Thyroid gland (tissue), 4 donors: ENCODE measurements around the gene PLCB1.

ENCODE experiments used
- POLR2A ChIP-seq, 2 donors: fragments of 450-650 bp; IDR thresholded peaks; one replicate each; pipeline ENCODE4 v1.6.1; 2017; ENCODE audit warnings: antibody characterized with exemption in 2 of 2, mild to moderate bottlenecking in 2 of 2, moderate library complexity in 1 of 2
- TF ChIP-seq, protein P1 (sequence below), 6 experiments: fragments of 200-600 bp in 3 of 6; fragments of 450-650 bp in 3 of 6; sonication (generic) in 3 of 6; IDR thresholded peaks; one replicate each; pipeline ENCODE4 v1.5.1; 2016 to 2019; ENCODE audit warnings: antibody characterized with exemption in 6 of 6, mild to moderate bottlenecking in 2 of 6, inconsistent platforms in 1 of 6, moderate library complexity in 1 of 6

- no peak for TF ChIP-seq POLR2A (IDR thresholded peaks at IDR 0.05)
- TF ChIP-seq, protein P1, sequence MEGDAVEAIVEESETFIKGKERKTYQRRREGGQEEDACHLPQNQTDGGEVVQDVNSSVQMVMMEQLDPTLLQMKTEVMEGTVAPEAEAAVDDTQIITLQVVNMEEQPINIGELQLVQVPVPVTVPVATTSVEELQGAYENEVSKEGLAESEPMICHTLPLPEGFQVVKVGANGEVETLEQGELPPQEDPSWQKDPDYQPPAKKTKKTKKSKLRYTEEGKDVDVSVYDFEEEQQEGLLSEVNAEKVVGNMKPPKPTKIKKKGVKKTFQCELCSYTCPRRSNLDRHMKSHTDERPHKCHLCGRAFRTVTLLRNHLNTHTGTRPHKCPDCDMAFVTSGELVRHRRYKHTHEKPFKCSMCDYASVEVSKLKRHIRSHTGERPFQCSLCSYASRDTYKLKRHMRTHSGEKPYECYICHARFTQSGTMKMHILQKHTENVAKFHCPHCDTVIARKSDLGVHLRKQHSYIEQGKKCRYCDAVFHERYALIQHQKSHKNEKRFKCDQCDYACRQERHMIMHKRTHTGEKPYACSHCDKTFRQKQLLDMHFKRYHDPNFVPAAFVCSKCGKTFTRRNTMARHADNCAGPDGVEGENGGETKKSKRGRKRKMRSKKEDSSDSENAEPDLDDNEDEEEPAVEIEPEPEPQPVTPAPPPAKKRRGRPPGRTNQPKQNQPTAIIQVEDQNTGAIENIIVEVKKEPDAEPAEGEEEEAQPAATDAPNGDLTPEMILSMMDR (IDR thresholded peaks at IDR 0.05): no peak
Observed at GRCh38 chr20:8438748-8439147, 306.7 kb downstream of the PLCB1 start.
